A549 (cell line): ENCODE data around the gene KCTD20. TPM values are rescaled to one million over a fixed set of nuclear protein-coding genes. Genes with fewer than 3 reads are reported as not detected.

Source experiments
- ATAC-seq, 2 experiments: fragments of 200-7000 bp in 1 of 2; fragments of >200 bp in 1 of 2; cut with Nextera tagmentation in 1 of 2; cut with Tn5 transposase in 1 of 2; 3 replicates each; pipeline versions ENCODE4 v1.8.0 to v1.9.1; 2018 to 2020; ENCODE audit warnings: mild to moderate bottlenecking in 1 of 2, moderate library complexity in 1 of 2
- CTCF ChIA-PET: fragments of 300-600 bp; sonication (Branson Sonifier 250); formaldehyde crosslinking; extraction: SDS; loops from one replicate; lab custom pipeline; 2021; ENCODE audit warnings: antibody characterized with exemption, inconsistent platforms; lab: Yijun Ruan, JAX
- POLR2A ChIA-PET: fragments of 350-600 bp; formaldehyde crosslinking; extraction: SDS; loops from one replicate; lab custom pipeline; 2021; ENCODE audit warnings: antibody characterized with exemption, inconsistent platforms; lab: Yijun Ruan, JAX
- DNase-seq, 2 experiments: peaks; one replicate each; pipeline versions ENCODE4 v3.0.0 to v3.0.0-alpha.2; 2011 to 2016; ENCODE audit warnings: low read depth in 1 of 2, low spot score in 1 of 2
- FAIRE-seq: peaks from 2 replicates; lab custom pipeline; 2011; peaks lifted over from hg19 to GRCh38; lab: Jason Lieb, UNC
- H3K27ac ChIP-seq, 2 experiments: fragments of >200 bp; sonication (Bioruptor Twin); formaldehyde crosslinking; 3 replicates each; pipeline ENCODE4 v1.5.1; 2016 to 2017
- H3K4me1 ChIP-seq: fragments of >200 bp; sonication (Bioruptor Twin); formaldehyde crosslinking; 3 replicates; pipeline ENCODE4 v1.6.1; 2016
- H3K4me2 ChIP-seq: fragments of >200 bp; sonication (Bioruptor Twin); formaldehyde crosslinking; 3 replicates; pipeline ENCODE4 v1.6.1; 2016
- H3K4me3 ChIP-seq: fragments of >200 bp; sonication (Bioruptor Twin); formaldehyde crosslinking; 3 replicates; pipeline ENCODE4 v1.5.1; 2016
- H3K9me3 ChIP-seq: fragments of >200 bp; sonication (Bioruptor Twin); formaldehyde crosslinking; 3 replicates; pipeline ENCODE4 v1.6.1; 2016
- ATOH8 ChIP-seq: fragments of 250-450 bp; sonication (Bioruptor Pico); IDR thresholded peaks from 2 replicates; pipeline ENCODE4 v1.5.0; 2020; ENCODE audit warnings: low read depth, mild to moderate bottlenecking, moderate library complexity
- CHD2 ChIP-seq: fragments of 150-350 bp; IDR thresholded peaks from 2 replicates; pipeline ENCODE4 v1.6.1; 2014; ENCODE audit warnings: low read length; ENCODE audit not compliant: partially characterized antibody
- EHF ChIP-seq: fragments of 250-450 bp; sonication (Bioruptor Pico); IDR thresholded peaks from 2 replicates; pipeline ENCODE4 v1.5.0; 2020; ENCODE audit warnings: mild to moderate bottlenecking
- ELK1 ChIP-seq: fragments of 150-350 bp; IDR thresholded peaks from 2 replicates; pipeline ENCODE4 v1.6.1; 2014; ENCODE audit warnings: low read depth, mild to moderate bottlenecking, low read length
- EP300 ChIP-seq, 2 experiments: fragments of >200 bp; sonication (Bioruptor Twin); formaldehyde crosslinking; IDR thresholded peaks; 2 replicates in 1 of 2; 3 replicates in 1 of 2; pipeline ENCODE4 v1.6.1; 2016 to 2017
- FOXS1 ChIP-seq: fragments of 250-450 bp; sonication (Bioruptor Pico); IDR thresholded peaks from 2 replicates; pipeline ENCODE4 v1.5.0; 2020; ENCODE audit warnings: mild to moderate bottlenecking, moderate library complexity
- HDAC2 ChIP-seq: fragments of 200-600 bp; sonication (generic); IDR thresholded peaks from 2 replicates; pipeline ENCODE4 v1.6.1; 2016
- HEYL ChIP-seq: fragments of 250-450 bp; sonication (Bioruptor Pico); IDR thresholded peaks from 2 replicates; pipeline ENCODE4 v1.8.0; 2021; ENCODE audit warnings: mild to moderate bottlenecking, moderate library complexity
- HOXA7 ChIP-seq: fragments of 250-450 bp; sonication (Bioruptor Pico); IDR thresholded peaks from 2 replicates; pipeline ENCODE4 v1.5.0; 2020; ENCODE audit warnings: mild to moderate bottlenecking, moderate library complexity
- JUNB ChIP-seq: fragments of >200 bp; sonication (Bioruptor Twin); formaldehyde crosslinking; IDR thresholded peaks from 2 replicates; pipeline ENCODE4 v1.6.1; 2016
- NFE2L2 ChIP-seq: fragments of 150-350 bp; conservative IDR thresholded peaks from 2 replicates; pipeline ENCODE4 v1.6.1; 2014; ENCODE audit warnings: low read length
- NPAS2 ChIP-seq: fragments of 250-450 bp; sonication (Bioruptor Pico); IDR thresholded peaks from 2 replicates; pipeline ENCODE4 v1.8.0; 2022; ENCODE audit warnings: mild to moderate bottlenecking, moderate library complexity, borderline replicate concordance
- RARB ChIP-seq: fragments of 250-450 bp; sonication (Bioruptor Pico); IDR thresholded peaks from 2 replicates; pipeline ENCODE4 v1.8.0; 2021; ENCODE audit warnings: mild to moderate bottlenecking, moderate library complexity
- SMC3 ChIP-seq: fragments of >200 bp; sonication (Bioruptor Twin); formaldehyde crosslinking; IDR thresholded peaks from 3 replicates; pipeline ENCODE4 v1.6.1; 2018; ENCODE audit warnings: inconsistent platforms
- TP53 ChIP-seq: fragments of 250-450 bp; sonication (Bioruptor Pico); IDR thresholded peaks from 2 replicates; pipeline ENCODE4 v1.5.0; 2021; ENCODE audit warnings: mild to moderate bottlenecking, moderate library complexity
- ZSCAN20 ChIP-seq: fragments of 250-450 bp; sonication (Bioruptor Pico); IDR thresholded peaks from 2 replicates; pipeline ENCODE4 v1.8.0; 2022; ENCODE audit warnings: mild to moderate bottlenecking, moderate library complexity
- WGBS: methylation state at CpG from one replicate; pipeline ENCODE4 v1.1.6; 2017; ENCODE audit errors: missing lambda C conversion rate; 5-methylcytosine and 5-hydroxymethylcytosine counted together
- polyA plus RNA-seq, 4 experiments: library from polyadenylated mRNA; depleted of rRNA in 3 of 4; stranded (reverse); fragments of >200 nt; fragmentation: RNase III in 1 of 4; extraction: RNeasy Plus Mini Kit Qiagen cat#74134 plus additional on column Dnase treatment in 1 of 4; gene quantifications; 2 replicates in 3 of 4; 3 replicates in 1 of 4; pipeline ENCODE4 v1.2.3, GENCODE V29; 2011 to 2017
- TF ChIP-seq, protein P1 (sequence below): fragments of >200 bp; sonication (Bioruptor Twin); formaldehyde crosslinking; IDR thresholded peaks from 3 replicates; pipeline ENCODE4 v1.5.1; 2016
- TF ChIP-seq, protein P2 (sequence below): fragments of >200 bp; sonication (Bioruptor Twin); formaldehyde crosslinking; IDR thresholded peaks from 2 replicates; pipeline ENCODE4 v1.6.1; 2016
- TF ChIP-seq, protein P3 (sequence below): IDR thresholded peaks from 2 replicates; pipeline ENCODE4 v1.6.1; 2012

KCTD20 gene
- polyA plus RNA-seq, 2 of the 4 experiments (the other 2 are of a cell fraction): 16.8 to 48.2 TPM

- Histone ChIP-seq H3K27ac (no peak overlapping the region), H3K9me3 (no peaks in the 10 kb centered on the region), H3K4me2 (no peak overlapping the region), H3K4me1 (no peaks in the 10 kb centered on the region), H3K4me3 (no peak overlapping the region)
- WGBS: 90% methylated on average over 5 of the region's 5 CpGs
- no peak for DNase-seq
- no peak for FAIRE-seq
- ATAC-seq: no peak
- TF ChIP-seq HOXA7 (CRISPR knock-in tag) (no peak), NPAS2 (no peak), EP300 (IDR thresholded peaks at IDR 0.05) (no peak), ZSCAN20 (CRISPR knock-in tag) (no peak), ELK1 (no peak), ATOH8 (CRISPR knock-in tag) (no peak), SMC3 (no peak), TP53 (no peak)
- TF ChIP-seq, protein P1, sequence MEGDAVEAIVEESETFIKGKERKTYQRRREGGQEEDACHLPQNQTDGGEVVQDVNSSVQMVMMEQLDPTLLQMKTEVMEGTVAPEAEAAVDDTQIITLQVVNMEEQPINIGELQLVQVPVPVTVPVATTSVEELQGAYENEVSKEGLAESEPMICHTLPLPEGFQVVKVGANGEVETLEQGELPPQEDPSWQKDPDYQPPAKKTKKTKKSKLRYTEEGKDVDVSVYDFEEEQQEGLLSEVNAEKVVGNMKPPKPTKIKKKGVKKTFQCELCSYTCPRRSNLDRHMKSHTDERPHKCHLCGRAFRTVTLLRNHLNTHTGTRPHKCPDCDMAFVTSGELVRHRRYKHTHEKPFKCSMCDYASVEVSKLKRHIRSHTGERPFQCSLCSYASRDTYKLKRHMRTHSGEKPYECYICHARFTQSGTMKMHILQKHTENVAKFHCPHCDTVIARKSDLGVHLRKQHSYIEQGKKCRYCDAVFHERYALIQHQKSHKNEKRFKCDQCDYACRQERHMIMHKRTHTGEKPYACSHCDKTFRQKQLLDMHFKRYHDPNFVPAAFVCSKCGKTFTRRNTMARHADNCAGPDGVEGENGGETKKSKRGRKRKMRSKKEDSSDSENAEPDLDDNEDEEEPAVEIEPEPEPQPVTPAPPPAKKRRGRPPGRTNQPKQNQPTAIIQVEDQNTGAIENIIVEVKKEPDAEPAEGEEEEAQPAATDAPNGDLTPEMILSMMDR: no peak
- CTCF ChIA-PET: interaction anchor here (0.7 to 1.3 kb wide), 3 partner anchors 25 to 413 kb away, joined by 3 to 8 read pairs (median 3); no protein-coding TSS in a partner anchor
- POLR2A ChIA-PET: no interaction called here
Observed at GRCh38 chr6:36484736-36485135, 41.9 kb downstream of the KCTD20 start.

GRCh38 chr6:36487698-36488097, 44.9 kb downstream of the KCTD20 start:
- Histone ChIP-seq H3K4me3 (no peak overlapping the region), H3K4me2 (no peak overlapping the region), H3K9me3 (no peaks in the 10 kb centered on the region), H3K4me1 (0 out of 3 replicates have a peak, but pooled peaks cover 2% of the 10 kb centered on the region), H3K27ac (no peak overlapping the region)
- TF ChIP-seq CHD2 (no peak), RARB (no peak)
- CTCF ChIA-PET: interaction anchor here (0.8 to 1.2 kb wide), 2 partner anchors 9 to 24 kb away, joined by 3 read pairs; no protein-coding TSS in a partner anchor
- POLR2A ChIA-PET: no interaction called here
- WGBS: 100% methylated on average over 1 of the region's 1 CpG
- FAIRE-seq (no peak), ATAC-seq (no peak), DNase-seq (no peak)

GRCh38 chr6:36488221-36488620, 45.4 kb downstream of the KCTD20 start:
- CTCF ChIA-PET: interaction anchor here (1.0 to 1.2 kb wide), 2 partner anchors 9 to 15 kb away, joined by 3 read pairs; no protein-coding TSS in a partner anchor
- Histone ChIP-seq H3K4me2 (no peak overlapping the region), H3K4me1 (0 out of 3 replicates have a peak, but pooled peaks cover 2% of the 10 kb centered on the region), H3K9me3 (no peaks in the 10 kb centered on the region), H3K27ac (no peak overlapping the region), H3K4me3 (no peak overlapping the region)
- DNase-seq (no peak), FAIRE-seq (no peak), ATAC-seq (no peak)
- TF ChIP-seq HDAC2 (no peak), EHF (no peak), NFE2L2 (no peak), FOXS1 (CRISPR knock-in tag) (no peak), HEYL (CRISPR knock-in tag) (no peak), ATOH8 (CRISPR knock-in tag) (no peak), JUNB (no peak)
- TF ChIP-seq, protein P2, sequence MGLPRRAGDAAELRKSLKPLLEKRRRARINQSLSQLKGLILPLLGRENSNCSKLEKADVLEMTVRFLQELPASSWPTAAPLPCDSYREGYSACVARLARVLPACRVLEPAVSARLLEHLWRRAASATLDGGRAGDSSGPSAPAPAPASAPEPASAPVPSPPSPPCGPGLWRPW: no peak
- TF ChIP-seq, protein P3, sequence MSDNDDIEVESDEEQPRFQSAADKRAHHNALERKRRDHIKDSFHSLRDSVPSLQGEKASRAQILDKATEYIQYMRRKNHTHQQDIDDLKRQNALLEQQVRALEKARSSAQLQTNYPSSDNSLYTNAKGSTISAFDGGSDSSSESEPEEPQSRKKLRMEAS: no peak
- POLR2A ChIA-PET: no interaction called here
